ENCODE data around the gene HPCAL1.

HPCAL1 gene

DNA sequence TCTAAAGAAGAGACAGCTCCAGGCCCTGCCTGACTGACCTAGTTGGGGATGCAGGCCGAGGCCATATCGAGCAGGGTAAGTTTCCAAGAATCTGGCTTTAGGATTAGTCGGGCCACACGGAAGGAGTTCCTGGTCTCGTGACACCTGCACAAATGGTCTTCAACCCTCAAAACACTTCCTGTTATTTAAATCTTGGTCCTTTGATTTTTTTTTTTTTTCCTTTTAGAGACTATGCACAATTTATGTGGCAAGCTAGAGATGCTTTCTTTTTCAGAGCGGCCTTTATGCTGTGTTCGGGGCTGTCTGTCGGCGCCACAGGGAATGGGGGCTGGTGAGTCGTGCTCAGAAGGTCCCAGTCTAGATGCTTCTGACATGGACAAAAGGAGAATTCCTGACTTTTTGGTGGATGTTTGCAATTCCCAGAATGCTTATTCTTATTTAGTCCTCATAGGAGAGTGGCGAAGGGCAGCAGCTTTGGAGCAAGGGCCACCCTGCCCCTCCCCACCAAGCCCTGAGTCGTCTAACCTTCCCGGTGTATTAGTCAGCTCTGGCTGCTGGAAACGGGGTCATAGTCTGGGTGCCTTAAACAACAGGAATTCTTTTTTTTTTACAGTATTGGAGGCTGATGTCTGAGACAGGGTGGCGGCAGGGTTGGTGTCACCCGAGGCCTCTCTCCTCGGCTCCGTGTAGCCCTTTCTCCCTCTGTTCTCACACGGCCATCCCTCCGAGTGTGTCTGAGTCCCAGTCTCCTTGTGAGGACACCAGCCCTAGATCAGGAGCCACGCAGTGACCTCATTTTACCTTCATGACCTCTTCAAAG is 27.4 kb downstream of the HPCAL1 start:
- no peak for DNase-seq (ENCODE audit: low read depth)
- H3K4me3 ChIP-seq (ENCODE audit: low read depth, low read length), result no peak overlapping the region
- TF ChIP-seq, protein P1, sequence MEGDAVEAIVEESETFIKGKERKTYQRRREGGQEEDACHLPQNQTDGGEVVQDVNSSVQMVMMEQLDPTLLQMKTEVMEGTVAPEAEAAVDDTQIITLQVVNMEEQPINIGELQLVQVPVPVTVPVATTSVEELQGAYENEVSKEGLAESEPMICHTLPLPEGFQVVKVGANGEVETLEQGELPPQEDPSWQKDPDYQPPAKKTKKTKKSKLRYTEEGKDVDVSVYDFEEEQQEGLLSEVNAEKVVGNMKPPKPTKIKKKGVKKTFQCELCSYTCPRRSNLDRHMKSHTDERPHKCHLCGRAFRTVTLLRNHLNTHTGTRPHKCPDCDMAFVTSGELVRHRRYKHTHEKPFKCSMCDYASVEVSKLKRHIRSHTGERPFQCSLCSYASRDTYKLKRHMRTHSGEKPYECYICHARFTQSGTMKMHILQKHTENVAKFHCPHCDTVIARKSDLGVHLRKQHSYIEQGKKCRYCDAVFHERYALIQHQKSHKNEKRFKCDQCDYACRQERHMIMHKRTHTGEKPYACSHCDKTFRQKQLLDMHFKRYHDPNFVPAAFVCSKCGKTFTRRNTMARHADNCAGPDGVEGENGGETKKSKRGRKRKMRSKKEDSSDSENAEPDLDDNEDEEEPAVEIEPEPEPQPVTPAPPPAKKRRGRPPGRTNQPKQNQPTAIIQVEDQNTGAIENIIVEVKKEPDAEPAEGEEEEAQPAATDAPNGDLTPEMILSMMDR (IDR thresholded peaks at IDR 0.05; ENCODE audit: low read depth, low read length, missing control alignments), result no peak

DNA sequence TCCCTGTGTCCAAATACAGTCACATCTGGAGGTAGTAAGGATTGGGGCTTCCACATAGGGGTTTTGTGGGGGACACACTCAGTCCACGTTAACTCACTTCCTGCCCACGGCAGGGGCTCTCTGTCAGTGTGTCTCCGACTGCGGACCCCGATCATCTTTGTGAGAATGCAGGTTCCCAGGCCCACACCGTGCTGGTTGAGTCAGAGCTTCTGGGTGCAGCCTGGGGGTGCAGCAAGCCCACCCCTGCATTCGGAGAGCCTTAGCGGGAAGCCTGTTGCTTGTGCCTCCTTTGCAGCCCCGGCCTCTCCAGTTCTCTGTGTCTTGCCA is 28.0 kb downstream of the HPCAL1 start:
- no peak for DNase-seq (ENCODE audit: low read depth)
- H3K4me3 ChIP-seq (ENCODE audit: low read depth, low read length), result no peak overlapping the region; the same call in 1 of the 2 replicates
- TF ChIP-seq, protein P1 (IDR thresholded peaks at IDR 0.05; ENCODE audit: low read depth, low read length, missing control alignments), result no peak

DNA sequence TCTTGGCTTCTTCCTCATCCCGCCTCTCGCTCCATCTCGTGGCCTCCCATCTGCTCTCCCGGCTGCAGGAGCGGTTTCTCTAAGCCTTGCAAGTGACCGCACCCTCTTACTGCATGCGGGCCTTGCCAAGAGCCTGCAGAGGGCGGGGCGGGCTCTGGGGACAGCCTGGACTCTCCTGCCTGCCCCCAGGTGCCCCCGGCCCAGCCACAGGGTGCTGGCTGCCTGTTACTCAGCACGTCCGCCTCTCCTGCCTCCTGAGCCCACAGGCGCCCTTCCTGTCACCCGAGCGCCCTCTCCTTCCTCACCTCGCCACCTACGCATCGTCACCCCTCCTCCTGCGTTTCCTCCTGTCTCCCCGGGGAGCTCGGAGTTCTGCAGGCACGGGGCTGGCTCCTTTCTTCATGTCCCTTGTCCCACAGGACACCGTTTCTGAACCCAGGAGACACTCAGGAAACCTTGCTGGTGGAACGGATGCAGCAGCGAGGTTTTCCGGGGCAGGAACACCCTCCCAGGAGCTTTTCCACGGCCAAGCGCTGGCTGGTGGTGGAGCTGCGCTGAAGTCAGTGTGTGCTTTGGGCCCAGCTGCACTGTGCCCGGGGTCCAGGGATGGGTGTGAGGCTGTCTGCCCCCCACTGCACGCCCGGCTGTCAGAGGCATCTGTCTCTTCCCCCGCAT is 28.5 kb downstream of the HPCAL1 start:
- peak overlapping the region; percentile 17 for H3K4me3 ChIP-seq (ENCODE audit: low read depth, low read length)
- no peak for DNase-seq (ENCODE audit: low read depth)
- TF ChIP-seq, protein P1 (IDR thresholded peaks at IDR 0.05; ENCODE audit: low read depth, low read length, missing control alignments), result peak; percentile 12

DNA sequence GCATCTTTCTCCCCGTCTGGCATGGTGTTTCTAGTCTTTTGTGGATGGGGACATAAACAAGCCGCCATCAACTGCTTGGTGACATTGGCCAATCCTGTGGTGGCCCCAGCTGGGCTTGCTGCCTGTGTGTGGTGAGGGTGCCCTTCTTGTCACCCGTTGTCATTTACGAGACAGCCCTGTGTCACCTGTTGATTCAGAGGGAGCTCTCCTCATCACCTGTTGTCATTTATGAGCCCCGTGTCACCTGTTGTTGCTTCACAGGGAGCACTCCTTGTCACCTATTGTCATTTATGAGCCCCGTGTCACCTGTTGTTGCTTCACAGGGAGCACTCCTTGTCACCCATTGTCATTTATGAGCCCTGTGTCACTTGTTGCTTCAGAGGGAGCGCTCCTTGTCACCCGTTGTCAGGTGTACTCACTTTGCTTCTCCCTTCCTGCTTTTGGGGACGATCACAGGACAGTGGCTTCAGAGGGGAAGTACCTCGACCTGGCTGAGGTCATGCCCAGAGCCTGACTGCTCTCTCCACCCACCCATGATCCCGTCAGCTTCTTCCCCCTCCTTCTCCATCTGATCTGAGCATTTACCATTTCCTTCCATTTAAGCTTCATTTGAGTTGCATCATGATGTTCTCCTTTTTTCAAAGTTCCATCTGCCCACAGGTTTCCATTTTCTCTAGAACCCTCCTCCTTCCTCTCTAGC is 29.1 kb downstream of the HPCAL1 start:
- no peak overlapping the region; the same call in 1 of the 2 replicates for H3K4me3 ChIP-seq (ENCODE audit: low read depth, low read length)
- no peak for DNase-seq (ENCODE audit: low read depth)
- TF ChIP-seq, protein P1 (IDR thresholded peaks at IDR 0.05; ENCODE audit: low read depth, low read length, missing control alignments), result no peak

DNA sequence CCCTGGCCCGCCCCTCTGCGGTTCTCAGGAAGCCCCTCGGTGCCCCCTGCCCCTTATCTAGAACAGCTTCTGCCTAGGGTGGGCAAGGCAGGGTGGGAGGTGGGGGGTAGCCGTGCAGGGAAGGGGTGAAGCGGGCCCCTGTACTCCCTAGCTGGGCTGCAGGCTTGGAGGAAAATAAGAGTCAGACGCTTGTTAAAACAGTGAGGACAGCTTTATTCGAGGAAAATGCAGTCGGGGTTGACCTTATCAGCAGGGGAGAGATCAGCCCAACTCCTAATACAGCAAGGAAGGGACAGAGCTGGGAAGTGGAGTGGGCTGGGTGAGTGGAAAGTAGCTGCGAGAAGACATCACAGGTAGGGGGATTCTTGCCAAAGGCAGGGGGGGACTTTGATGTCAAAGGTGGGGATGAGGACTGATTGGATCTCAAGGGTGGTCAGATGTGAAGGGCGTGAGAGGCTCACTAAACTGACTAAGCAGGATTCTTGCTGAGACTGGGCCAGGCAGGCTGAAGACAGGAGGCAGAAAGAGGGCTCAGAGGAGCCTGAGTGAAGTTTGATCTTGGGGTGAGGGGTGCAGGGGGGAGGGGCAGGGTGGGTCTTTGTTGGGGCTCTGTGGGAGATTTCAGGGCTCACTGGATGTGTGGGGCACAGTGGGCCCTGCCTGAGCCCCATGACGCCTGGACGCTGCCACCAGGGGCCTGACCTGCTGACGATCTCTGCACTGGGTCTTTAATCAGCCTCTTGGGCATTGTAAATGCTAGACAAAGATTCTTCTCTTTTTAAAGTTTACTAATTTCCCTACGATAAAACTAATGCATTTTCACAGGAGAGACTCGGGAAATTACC is 29.9 kb downstream of the HPCAL1 start:
- TF ChIP-seq, protein P1 (IDR thresholded peaks at IDR 0.05; ENCODE audit: low read depth, low read length, missing control alignments), result no peak
- no peak overlapping the region for H3K4me3 ChIP-seq (ENCODE audit: low read depth, low read length)

DNA sequence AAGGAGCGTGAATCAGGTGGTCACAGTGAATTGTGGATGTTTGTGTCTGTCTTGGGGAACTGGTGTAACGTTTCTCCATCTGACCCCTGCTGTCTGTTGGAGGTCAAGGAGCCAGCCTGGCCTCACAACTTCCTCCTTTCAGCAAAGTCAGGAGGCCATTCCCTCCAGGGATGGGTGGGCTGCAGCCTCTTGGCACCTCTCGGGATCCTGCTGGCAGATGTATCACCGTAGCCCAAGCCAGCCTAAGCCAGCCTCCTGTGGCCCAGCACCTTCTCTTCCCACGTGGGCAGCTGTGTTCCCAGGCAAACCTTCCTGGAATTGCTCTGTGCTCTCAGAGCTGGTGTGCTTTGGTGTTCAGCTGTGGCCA is 30.5 kb downstream of the HPCAL1 start:
- DNase-seq (ENCODE audit: low read depth), result no peak
- TF ChIP-seq, protein P1 (IDR thresholded peaks at IDR 0.05; ENCODE audit: low read depth, low read length, missing control alignments), result no peak

More for the DNA sequence above, 29.9 kb downstream of the HPCAL1 start:
- DNase-seq (ENCODE audit: low read depth), result no peak

More for the DNA sequence above, 30.5 kb downstream of the HPCAL1 start:
- H3K4me3 ChIP-seq (ENCODE audit: low read depth, low read length), result no peak overlapping the region

All from GM12864 (cell line).